Body of pancreas (tissue), 4 donors: ENCODE data around the gene CNTNAP2.

Experiments used
- POLR2A ChIP-seq, 3 donors: fragments of 450-650 bp; IDR thresholded peaks; one replicate each; pipeline ENCODE4 v1.6.1; 2016; ENCODE audit warnings: antibody characterized with exemption in 3 of 3, mild to moderate bottlenecking in 2 of 3
- TF ChIP-seq, protein P1 (sequence below), 7 experiments: fragments of 450-650 bp in 4 of 7; fragments of 200-600 bp in 3 of 7; sonication (generic) in 3 of 7; IDR thresholded peaks; one replicate each; pipeline ENCODE4 v1.5.1; 2016 to 2019; ENCODE audit warnings: antibody characterized with exemption in 7 of 7

DNA sequence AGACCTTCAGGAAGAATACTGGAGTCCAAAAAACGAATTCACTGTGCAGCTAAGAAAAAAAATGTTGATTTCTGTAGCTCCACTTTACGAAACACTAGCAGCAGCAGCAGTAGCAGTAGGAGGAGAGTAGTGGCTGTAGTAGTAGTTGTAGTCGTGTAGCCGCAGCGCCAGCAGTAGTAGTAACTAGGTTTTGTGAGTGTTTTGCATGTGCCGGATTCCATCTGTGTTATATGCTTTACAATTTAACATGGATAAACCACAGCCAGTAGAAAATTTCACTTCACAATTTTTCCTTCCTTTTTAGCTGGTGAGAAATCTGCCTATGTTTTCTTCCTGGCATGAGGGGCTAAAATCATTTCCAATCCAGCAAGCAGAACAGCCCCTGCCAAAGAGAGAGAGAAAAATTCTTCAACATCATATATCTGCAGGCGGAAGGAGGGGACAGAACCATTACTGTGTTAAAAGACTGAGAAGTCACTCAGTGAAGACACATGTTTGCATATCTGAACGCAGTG is 2325.6 kb downstream of the CNTNAP2 start:
- TF ChIP-seq POLR2A (IDR thresholded peaks at IDR 0.05): no peak
- TF ChIP-seq, protein P1, sequence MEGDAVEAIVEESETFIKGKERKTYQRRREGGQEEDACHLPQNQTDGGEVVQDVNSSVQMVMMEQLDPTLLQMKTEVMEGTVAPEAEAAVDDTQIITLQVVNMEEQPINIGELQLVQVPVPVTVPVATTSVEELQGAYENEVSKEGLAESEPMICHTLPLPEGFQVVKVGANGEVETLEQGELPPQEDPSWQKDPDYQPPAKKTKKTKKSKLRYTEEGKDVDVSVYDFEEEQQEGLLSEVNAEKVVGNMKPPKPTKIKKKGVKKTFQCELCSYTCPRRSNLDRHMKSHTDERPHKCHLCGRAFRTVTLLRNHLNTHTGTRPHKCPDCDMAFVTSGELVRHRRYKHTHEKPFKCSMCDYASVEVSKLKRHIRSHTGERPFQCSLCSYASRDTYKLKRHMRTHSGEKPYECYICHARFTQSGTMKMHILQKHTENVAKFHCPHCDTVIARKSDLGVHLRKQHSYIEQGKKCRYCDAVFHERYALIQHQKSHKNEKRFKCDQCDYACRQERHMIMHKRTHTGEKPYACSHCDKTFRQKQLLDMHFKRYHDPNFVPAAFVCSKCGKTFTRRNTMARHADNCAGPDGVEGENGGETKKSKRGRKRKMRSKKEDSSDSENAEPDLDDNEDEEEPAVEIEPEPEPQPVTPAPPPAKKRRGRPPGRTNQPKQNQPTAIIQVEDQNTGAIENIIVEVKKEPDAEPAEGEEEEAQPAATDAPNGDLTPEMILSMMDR (IDR thresholded peaks at IDR 0.05): no peak
